GM04504 (cell line): ENCODE measurements around the gene DGCR8.

ENCODE experiments used
- DNase-seq: peaks from one replicate; pipeline ENCODE4 v3.0.0-alpha.2; 2012; ENCODE audit warnings: low read depth

Gene DGCR8

DNA sequence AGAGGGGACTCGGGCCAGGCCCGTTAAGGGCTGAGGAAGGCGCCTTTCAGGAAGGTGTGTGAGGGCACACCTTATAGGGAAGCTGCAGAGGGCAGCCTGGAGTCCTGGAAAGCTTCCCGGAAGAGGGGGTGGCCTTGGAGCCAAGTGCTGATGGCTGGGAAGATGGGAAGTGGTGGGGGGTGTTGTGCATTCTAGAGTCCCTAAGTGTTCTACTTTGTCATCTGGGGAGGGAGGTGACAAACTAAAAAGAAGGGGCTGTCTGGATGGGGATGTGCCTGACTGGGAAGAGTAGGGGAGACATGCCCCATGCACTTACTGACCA lies 58.3 kb downstream of the DGCR8 start:
- DNase-seq: no peak

DNA sequence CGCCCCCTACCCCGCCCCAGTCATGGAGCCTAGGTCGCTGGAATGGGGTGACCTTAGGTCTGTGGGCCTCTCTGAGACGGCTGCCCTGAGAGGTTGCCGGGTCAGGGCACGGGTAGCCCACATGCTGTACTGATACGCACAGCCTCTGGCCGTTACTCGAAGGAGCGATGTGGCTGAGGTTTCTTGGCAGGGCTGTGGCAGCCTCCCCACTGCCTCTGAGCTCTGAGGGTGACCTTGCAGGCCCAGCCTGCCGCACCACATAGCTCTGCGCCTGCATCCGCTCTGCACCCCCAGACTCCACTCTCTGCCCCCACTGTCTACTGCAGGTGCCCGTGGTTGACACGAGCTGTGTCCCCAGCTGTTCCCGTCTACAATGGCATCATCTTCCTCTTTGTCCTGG lies 58.8 kb downstream of the DGCR8 start:
- DNase-seq: no peak

DNA sequence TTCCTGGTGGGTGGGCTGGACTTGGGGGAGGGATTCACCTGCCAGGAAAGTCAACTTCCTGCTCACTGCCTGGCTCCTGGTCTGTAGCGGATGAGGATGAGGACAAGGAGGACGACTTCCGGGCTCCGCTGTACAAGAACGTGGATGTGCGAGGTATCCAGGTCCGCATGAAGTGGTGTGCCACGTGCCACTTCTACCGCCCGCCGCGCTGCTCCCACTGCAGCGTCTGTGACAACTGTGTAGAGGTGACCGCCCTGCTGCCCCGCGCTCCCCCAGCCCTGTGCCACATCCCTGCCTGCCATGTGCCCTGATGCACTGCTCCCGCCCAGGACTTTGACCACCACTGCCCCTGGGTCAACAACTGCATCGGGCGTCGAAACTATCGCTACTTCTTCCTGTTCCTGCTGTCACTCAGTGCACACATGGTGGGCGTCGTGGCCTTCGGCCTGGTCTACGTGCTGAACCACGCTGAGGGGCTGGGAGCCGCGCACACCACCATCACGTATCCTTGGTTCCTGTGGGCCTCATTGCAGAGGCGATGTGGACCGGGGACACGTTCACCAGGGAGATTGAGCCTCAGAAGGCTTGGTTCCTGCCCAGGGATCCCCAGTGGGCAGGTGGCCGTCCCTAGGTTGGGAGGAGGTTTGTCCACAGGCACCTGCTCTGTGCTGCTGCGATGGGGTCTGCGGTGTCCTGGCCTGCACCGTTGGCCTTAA lies 59.5 kb downstream of the DGCR8 start:
- no peak for DNase-seq

DNA sequence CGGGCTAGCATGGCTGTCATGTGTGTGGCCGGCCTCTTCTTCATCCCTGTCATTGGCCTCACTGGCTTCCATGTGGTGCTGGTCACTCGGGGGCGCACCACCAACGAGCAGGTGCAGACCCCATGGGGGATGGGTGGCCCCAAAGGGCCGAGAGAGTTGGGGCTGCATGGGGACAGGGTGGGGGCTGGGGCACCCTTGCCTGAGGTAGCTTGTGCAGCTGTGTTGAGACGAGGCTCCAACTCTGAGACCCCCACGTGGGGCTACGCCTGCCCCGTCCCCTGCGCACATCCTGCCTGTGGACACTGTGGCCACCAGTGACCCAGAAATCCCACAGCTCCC lies 60.0 kb downstream of the DGCR8 start:
- DNase-seq: no peak

DNA sequence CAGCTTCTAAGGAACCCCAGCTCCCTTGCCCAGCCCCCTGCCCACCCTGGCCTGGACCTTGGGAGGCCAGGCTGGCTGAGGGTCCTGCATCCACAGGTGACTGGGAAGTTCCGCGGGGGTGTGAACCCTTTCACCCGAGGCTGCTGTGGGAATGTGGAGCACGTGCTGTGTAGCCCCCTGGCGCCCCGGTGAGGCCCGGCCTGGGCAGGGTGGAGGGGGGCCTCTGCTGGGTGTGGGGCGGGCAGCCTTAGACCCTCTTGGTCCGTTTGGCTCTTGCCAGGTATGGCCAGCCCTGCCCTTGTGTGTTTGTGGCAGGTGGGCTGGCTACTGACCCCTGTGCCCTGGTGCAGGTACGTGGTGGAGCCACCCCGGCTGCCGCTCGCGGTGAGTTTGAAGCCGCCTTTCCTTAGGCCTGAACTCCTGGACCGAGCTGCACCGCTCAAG lies 60.5 kb downstream of the DGCR8 start:
- no peak for DNase-seq

DNA sequence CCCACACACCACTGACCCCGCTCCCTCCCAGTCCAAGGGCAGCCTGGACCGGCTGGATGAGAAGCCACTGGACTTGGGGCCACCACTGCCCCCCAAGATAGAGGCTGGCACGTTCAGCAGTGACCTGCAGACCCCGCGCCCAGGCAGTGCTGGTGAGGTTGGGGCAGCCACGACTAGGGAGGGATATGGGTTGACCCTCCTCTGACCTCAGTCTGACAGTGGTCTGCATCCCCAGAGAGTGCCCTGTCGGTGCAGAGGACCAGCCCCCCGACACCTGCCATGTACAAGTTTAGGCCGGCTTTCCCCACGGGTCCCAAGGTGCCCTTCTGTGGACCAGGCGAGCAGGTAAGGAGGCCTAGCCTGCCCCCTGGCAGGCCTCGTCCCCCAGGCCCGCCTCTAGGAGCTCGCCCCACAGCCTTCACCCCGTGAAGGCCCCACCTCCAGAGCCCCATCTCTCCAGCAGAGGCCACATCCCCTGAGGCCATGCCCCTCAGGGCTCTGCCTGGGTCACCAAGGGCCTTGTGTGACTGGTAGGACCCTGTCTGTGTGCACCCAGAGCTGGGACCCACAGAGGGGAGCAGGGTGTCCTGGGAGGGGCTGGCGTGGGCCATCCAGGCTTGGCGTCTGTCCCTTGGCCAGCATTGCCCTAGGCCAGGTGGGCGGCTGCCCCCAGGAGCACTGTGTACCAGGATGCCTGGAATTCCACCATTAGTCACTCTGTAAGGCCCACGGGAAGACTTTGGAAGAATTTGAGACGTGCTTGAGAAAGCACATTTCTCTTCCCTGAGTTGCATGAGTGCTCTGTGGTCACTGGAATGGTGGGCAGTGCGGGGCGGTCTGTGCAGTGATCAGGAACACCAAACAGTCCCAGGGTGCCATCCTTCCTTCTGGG lies 61.4 kb downstream of the DGCR8 start:
- DNase-seq: no peak

DNA sequence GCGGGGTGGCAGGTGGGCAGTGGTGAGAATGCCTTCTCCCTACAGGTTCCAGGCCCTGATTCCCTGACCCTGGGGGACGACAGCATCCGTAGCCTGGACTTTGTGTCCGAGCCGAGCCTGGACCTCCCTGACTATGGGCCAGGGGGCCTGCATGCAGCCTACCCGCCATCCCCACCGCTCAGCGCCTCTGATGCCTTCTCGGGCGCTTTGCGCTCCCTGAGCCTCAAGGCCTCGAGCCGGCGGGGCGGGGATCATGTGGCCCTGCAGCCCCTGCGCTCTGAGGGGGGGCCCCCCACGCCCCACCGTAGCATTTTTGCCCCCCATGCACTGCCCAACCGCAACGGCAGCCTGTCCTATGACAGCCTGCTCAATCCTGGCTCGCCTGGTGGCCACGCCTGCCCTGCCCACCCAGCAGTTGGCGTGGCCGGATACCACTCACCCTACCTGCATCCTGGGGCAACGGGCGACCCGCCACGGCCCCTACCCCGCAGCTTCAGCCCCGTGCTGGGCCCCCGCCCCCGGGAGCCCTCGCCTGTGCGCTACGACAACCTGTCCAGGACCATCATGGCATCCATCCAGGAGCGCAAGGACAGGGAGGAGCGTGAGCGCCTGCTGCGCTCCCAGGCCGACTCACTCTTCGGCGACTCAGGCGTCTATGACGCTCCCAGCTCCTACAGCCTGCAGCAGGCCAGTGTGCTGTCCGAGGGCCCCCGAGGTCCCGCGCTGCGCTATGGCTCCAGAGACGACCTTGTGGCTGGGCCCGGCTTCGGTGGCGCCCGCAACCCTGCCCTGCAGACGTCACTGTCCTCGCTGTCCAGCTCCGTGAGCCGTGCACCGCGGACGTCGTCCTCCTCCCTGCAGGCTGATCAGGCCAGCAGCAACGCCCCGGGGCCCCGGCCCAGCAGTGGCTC lies 62.9 kb downstream of the DGCR8 start:
- DNase-seq: no peak

DNA sequence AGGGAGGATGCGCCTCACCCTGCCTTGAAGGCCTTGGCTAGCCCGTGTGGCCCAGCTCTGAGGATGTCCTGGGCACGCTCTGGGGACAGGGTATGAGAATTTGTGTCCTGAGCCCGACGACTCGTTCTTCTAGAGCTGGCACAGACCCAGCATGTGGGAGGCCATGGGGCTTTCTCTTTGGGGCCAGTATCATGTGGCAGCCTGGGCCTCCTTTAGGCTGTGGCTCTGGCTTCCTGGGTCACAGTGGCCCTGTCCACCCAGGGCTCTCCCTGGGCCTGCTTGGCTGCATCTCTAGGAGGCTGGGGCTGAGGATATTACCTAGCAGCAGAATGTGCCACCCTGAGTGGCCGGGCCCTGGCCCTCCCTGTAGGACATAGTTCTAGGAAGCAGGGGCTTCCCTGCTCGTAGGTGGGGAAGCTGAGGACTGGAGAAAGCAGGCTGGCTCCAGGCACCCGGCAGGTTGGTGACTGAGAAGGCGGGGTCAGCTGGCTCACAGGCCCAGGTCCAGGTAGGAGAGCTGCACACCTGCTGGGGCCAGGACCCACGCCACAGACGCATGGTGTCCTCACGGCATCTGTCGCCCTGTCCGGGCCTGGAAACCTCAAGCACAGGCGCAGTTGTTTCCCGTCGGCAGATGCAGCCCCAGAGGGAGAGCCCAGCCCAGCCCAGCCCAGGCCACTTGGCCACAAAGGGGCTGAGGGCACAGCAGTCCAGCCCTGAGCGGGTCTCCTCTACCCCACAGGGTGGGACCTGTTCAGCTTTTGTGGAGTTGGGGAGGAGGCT lies 64.0 kb downstream of the DGCR8 start:
- DNase-seq: no peak

DNA sequence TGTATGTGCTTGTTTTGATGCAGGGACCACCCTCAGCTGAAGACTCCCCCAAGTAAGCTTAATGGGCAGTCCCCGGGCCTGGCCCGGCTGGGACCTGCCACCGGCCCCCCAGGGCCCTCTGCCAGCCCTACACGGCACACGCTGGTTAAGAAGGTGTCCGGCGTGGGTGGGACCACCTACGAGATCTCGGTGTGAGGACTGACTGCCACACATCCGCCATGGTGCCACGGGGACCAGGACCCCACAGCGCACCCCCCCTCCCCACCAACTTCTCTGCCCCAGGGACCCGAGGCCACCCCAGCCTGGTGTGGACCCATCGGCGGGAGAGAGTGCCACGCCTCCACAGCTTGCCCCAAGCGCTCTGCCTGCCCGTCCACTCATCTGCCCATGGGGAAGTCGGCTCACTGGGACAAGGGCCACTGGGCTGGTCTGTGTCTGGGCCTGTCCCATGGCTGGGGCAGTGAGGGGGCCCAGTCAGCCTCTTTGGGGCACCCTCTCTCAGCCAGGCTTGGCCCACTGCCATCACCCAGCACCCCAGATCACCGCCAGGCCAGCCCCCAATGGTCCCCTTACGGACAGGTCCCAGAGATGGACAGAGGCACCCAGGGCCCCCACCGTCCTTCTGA lies 65.3 kb downstream of the DGCR8 start:
- DNase-seq: no peak

DNA sequence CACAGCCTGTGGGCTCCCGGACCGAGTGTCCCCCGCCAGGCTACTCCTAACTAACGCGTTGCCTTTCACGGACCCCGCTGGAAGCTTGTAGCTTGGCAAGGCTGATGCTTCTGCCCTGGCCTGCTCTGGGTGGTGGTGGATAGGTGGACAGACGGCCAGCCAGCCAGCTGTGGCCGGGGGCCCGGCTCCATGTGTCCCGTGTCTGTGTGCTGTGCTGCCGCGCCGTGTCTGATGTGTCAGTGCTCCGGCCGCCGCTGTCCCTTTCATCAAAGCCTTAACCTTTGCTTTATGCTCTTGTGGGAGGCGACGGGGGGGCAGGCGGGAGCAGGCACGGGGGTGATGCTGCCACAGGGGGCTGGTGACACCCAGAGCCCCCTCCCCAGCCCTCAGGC lies 65.8 kb downstream of the DGCR8 start:
- DNase-seq: no peak

DNA sequence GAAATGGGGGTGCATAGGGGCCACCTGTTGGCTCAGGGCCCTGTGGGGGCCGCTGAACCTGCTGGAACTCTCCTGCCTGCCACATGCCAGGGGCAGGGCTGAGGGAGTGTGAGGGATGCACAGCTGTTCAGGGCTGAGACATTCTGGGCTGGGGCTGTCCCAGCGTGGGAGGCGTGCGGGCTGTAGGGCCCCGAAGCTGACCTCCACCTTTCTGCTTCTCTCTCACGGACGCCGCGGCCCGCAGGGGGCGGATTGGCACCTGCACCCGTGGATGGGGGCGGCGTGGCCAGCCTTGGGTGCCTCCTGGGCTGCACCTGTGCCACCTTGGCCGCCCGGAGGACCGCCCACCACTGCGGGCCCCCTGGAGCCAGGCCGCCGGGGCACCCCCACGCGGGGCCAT lies 66.7 kb downstream of the DGCR8 start:
- DNase-seq: no peak

DNA sequence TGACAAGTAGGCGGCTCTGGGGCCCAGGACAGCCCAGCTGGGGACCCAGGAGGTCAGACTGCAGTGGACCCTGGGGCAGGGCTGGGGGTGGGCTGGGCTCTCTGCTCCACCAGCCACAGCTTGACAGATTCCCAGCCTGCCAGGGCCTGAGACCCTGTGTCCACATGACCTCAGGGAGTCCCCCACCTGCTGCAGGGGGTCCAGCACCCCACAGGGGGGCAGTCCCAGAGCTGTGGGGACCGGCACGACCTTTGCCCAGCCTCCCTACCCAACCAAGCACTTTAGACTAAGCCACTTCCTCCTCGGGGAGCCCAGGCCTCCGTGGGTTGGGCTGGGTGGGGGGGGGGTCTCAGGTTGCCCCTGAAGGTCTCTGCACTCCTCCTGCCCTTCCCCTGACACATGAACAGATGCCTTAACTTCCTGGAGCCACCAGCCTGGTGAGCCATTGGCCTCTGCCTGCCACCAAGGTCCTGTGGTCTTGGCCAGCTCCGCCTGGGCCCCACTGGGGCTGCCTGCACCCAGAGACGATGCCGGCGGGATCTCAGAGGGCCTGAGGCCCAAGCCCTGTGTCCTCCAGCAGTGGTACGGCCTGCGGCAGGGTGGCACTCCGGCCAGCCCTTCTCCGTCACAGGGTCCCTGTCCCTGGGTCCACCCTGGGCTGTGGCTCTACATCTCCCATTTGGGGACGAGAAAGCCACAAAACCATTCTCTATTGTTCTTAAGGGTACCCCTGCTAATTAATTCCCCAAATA lies 67.4 kb downstream of the DGCR8 start:
- DNase-seq: no peak

DNA sequence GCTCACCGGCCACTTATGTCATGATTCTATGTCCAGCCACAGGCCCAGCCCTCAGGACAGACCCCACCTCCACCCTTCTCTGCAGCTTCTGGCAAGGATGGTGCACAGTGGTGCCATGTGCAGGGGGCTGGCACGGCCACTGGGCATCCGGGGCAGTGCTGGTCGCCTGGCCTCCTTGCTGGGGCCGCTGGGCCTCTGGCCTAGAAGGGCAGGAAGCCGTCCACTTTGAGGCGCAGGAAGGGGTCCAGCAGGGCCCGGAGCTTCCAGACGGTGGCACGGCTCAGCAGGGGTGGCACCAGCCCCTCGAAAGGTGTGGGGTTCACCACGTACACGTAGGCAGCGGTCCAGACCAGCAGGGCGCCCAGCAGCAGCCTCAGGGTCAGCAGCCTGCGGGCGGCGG lies 68.4 kb downstream of the DGCR8 start:
- DNase-seq: no peak

DNA sequence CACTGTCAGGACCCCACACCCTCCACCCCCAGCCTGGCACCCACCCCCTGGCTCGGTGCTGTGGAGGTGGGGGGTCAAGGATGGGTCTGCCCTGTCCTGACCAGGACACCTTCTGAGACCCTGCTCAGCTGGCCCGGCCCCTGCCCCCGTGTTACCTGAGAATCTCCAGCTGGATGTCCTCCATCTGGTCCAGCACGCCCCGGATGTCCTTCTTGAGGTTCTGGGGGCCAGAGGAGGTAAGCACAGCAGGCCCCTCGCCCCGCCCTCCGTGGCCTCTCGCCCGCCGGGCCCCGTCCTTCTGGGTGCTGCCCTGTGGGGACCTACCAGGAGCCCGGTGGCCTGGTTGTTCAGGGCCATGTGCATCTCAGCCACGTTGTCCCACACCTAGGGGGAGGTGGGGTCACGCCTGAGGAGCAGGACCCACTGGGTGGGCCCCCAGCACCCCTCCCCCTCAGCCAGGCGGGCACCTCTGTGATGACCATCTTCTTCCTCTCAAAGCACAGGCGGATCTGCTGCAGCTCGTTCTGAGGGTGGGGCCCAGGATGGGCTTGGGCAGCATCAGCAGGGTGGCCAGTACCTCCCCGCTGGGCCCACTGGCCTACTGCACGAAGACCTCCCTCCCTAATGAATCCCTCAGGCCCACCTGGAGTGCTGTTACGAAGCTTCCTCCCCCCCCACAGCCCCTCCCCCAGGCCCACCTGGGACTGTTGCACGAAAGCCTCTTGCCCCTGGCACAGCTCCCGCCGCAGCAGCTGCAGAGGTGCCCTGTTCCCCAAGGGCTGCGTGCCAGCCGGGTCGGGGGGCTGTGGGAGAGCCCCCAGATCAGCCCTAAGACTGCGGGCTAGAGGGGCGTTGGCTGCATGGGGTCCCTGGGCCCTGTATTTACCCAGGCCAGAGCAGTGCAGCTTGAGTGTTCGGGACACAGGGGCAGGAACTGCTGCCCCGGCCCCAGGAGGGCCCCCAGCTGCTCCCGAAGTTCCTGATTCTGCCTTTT lies 69.5 kb downstream of the DGCR8 start:
- DNase-seq: no peak

DNA sequence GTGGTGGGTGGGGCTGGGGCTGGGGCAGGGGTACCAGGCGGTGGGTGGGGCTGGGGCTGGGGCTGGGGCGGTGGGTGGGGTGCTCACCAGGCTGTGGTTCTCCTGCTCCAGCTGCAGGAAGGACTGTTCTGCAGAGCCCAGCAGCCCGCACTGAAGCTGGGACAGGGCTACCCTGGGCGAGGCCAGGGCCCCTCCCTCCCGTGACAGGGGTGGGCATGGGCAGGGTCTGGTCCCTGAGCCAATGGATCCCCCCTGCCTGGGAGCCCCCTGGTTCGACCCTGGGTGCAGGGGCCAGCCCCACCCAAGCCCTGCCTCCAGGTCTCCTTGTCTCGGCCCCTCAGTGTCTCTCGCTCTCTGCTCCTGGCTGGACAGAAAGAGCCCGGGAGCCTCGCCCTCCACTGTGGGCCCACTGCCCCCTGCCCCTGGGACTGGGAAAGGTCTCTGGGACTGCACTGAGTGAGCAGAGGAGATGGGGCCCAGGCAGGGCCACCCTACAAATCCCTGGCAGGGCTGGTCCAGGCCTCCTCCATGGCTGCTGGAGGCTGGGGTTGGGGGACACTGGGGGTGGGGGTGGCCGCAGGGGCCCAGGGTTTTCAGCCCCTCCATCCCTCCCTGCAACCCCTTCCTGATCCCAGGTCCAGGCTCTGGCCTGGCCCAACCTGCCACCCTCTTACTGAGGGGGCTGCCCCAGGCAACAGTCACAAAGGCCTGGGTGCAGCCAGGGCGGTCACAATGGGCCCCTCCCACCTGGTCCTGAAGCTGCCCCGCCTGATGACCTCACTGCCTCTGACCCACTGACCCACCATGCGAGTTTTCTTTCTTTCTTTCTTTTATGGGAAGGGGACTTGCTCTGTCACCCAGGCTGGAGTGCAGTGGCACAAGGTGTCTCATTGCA lies 70.6 kb downstream of the DGCR8 start, which contains the start of gene CCDC188:
CCDC188 (minus strand) TSS at position 675 of the 895 bp plus-strand sequence; CDS start at position 606, 69 bp downstream.
- DNase-seq: no peak

DNA sequence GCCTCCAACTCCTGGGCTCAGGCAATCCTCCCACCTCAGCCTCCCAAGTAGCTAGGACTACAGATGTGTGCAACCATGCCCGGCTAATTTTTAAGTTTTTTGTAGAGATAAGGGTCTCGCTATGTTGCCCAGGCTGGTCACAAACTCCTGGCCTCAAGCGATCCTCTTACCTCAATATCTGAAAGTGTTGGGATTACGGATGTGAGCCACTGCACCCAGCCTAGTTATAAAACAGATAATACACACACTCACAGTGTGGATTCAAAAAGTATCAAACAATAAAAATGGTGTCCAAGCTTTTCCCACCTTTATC lies 71.2 kb downstream of the DGCR8 start:
- DNase-seq: no peak

DNA sequence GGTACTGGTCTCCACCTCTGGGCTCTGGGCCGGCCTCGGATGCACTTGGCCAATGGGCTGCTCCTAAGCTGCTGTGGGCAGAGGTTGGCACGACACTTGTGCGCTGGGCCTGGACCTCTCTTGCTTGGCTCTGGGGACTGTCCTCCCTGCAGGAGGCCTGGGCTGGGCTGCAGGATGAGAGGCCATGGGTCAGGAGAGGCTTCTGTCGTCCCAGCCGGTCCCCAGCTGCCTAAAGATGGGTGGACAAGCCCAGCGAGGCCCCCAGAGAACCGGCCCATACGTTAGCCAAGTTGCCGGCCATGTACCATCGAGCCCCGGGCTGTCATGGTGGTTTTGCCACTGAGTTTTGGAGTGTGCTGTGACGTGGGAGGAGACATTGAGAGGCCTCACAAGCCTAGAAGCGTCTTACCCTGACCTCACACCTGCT lies 72.4 kb downstream of the DGCR8 start:
- DNase-seq: no peak

DNA sequence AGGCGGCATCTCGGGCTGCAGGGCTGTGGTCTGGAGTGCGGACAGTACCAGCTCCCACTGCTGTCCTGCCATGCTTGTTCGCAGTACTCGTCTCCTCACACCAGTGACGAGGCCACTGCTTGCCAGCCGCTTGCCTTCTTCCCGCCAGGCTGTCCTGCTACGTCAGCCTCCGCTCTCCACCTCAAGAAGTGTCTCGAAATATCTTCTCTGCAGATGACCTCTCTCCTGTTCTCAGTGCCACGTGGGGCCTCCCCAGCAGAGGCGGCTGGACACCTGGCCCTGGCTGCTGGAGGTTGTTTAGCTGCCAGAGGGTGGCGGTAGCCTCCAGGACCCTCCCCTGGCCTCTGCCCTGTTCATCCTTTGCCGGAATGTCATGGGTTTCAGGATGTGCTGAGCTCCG lies 73.9 kb downstream of the DGCR8 start:
- no peak for DNase-seq
